ENCODE measurements around the gene RABGAP1L. TPM values are rescaled to one million over a fixed set of nuclear protein-coding genes. Genes with fewer than 3 reads are reported as not detected.
A peak's percentile ranks its signal among the peaks of the same experiment; 100 is the strongest.

The RABGAP1L gene
- total and polyA plus RNA-seq, 2 of the 4 experiments (the other 2 are of a cell fraction) = 7.9 to 26.7 TPM

GRCh38 chr1:174112489-174113162 lies 46.7 kb upstream of the RABGAP1L start:
- H3K79me1 ChIP-seq (ENCODE audit: low read depth in 1 of 2, low read length in 2 of 2) = no peaks in the 10 kb centered on the region
- H3K4me3 ChIP-seq (ENCODE audit: insufficient read depth, low read depth, low read length) = no peak overlapping the region
- CTCF ChIA-PET = no interaction called here
- no peaks in the 10 kb centered on the region for H3K9me3 ChIP-seq (ENCODE audit: control insufficient read depth, insufficient read depth, low read length)
- ATAC-seq (ENCODE audit: low read depth) = peak; percentile 29
- no TSS peak for BruUV-seq (replicated peaks)
- no peak overlapping the region for H3K14ac ChIP-seq (replicated peaks; ENCODE audit: low read depth, low read length)
- POLR2A ChIA-PET (ENCODE audit: unreplicated experiment) = no interaction called here
- no peak overlapping the region for H2BK5ac ChIP-seq (ENCODE audit: low read depth, low read length, poor library complexity, severe bottlenecking)
- no CpG with 5 or more reads among the region's 5 CpGs for WGBS, 2 experiments (ENCODE audit: extremely low coverage in 2 of 2, insufficient read length in 1 of 2)
- no peaks in the 10 kb centered on the region for H4K20me1 ChIP-seq (ENCODE audit: insufficient read depth, low read length)
- no peak overlapping the region for H3K4ac ChIP-seq (ENCODE audit: low read depth, low read length)
- H3K4me1 ChIP-seq (ENCODE audit: control insufficient read depth, insufficient read depth, low read length) = no peaks in the 10 kb centered on the region
- H2AK5ac ChIP-seq (ENCODE audit: low read depth, low read length) = no peak overlapping the region
- dilution Hi-C loops (cut with HindIII; ENCODE audit: low sequenced_read_pairs, unreplicated experiment) = no loop called here
- no peak overlapping the region for H2AFZ ChIP-seq (replicated peaks; ENCODE audit: low read length, poor library complexity)
- DNase-seq = no peak
- no peak overlapping the region for H3K18ac ChIP-seq (ENCODE audit: low read depth, low read length)
- no peak overlapping the region for H4K91ac ChIP-seq (ENCODE audit: insufficient read depth, low read depth, low read length)
- H4K5ac ChIP-seq (ENCODE audit: low read depth, low read length) = no peak overlapping the region
- H3K27me3 ChIP-seq (ENCODE audit: control insufficient read depth, insufficient read depth, low read length) = no peaks in the 10 kb centered on the region
- peak overlapping the region; percentile 72; the same call in 1 of the 2 replicates for H3K4me2 ChIP-seq (ENCODE audit: low read depth, low read length)
- no peaks in the 10 kb centered on the region for H3K36me3 ChIP-seq (ENCODE audit: control insufficient read depth, insufficient read depth, low read length)
- no peak for TF ChIP-seq CHD1 (IDR thresholded peaks at IDR 0.05; ENCODE audit: low read depth, low read length)
- no peak for TF ChIP-seq MAFK (IDR thresholded peaks at IDR 0.05; ENCODE audit: low read depth, low read length)
- no peak overlapping the region for H2BK20ac ChIP-seq (ENCODE audit: low read depth, low read length)
- in situ Hi-C loops (cut with MboI; ENCODE audit: low sequenced_read_pairs) = no loop called here
- H3K56ac ChIP-seq (ENCODE audit: extremely low read depth, insufficient read depth, low read length) = no peak overlapping the region
- H2AK9ac ChIP-seq (replicated peaks; ENCODE audit: low read depth, low read length, poor library complexity) = no peak overlapping the region
- intact Hi-C loops (cut with micrococcal nuclease) = no loop called here
- H2BK120ac ChIP-seq (ENCODE audit: low read depth, low read length) = no peak overlapping the region
- no peak overlapping the region for H4K8ac ChIP-seq (ENCODE audit: low read depth in 2 of 2, low read length in 2 of 2)
- no peaks in the 10 kb centered on the region for H3K9me1 ChIP-seq (ENCODE audit: insufficient read depth, low read length)
- H3K27ac ChIP-seq (ENCODE audit: insufficient read depth, low read length) = no peak overlapping the region
- H2BK15ac ChIP-seq (ENCODE audit: low read depth, low read length) = no peak overlapping the region
- no peak overlapping the region for H3K23ac ChIP-seq (ENCODE audit: low read depth, low read length)
- H3K9ac ChIP-seq (ENCODE audit: low read depth, low read length) = no peak overlapping the region
